ENCODE data around the gene MTRF1L.

The MTRF1L gene

GRCh38 chr6:153023977-153024708 is 21.6 kb upstream of the MTRF1L start:
- no peak overlapping the region for H3K4me3 ChIP-seq (ENCODE audit: low read length)
- no peaks in the 10 kb centered on the region for H3K9me3 ChIP-seq (replicated peaks; ENCODE audit: insufficient read depth, low read length)
- H3K4me1 ChIP-seq (ENCODE audit: low read length): no peaks in the 10 kb centered on the region
- no peak overlapping the region for H3K27ac ChIP-seq (ENCODE audit: low read length)
- H3K4me2 ChIP-seq (ENCODE audit: low read depth, low read length): no peak overlapping the region
- peak; percentile 46 for DNase-seq
- no peak for TF ChIP-seq EZH2phosphoT487 (IDR thresholded peaks at IDR 0.05; ENCODE audit: low read length)
- TF ChIP-seq CTCF (IDR thresholded peaks at IDR 0.05; ENCODE audit: low read length): peak; percentile 60
- H3K9me2 ChIP-seq (replicated peaks; ENCODE audit: insufficient read depth, low read length): no peaks in the 10 kb centered on the region
- H3K36me3 ChIP-seq (replicated peaks; ENCODE audit: insufficient read depth, low read length): no peaks in the 10 kb centered on the region
- H2AFZ ChIP-seq (ENCODE audit: low read length): no peak overlapping the region
- no peak overlapping the region for H3K9ac ChIP-seq (ENCODE audit: low read length)
- no peaks in the 10 kb centered on the region for H4K20me1 ChIP-seq (ENCODE audit: insufficient read depth, low read length)
- no peaks in the 10 kb centered on the region for H3K79me2 ChIP-seq (ENCODE audit: low read length)
- H3F3A ChIP-seq (ENCODE audit: insufficient read depth, low read length): no peaks in the 10 kb centered on the region
- H3K27me3 ChIP-seq (replicated peaks; ENCODE audit: insufficient read depth, low read length): no peaks in the 10 kb centered on the region

- Histone ChIP-seq H3K27me3 (replicated peaks; ENCODE audit: insufficient read depth, low read length) (no peaks in the 10 kb centered on the region), H3K9me2 (replicated peaks; ENCODE audit: insufficient read depth, low read length) (no peaks in the 10 kb centered on the region), H3K27ac (ENCODE audit: low read length) (no peak overlapping the region), H2AFZ (ENCODE audit: low read length) (no peak overlapping the region), H3F3A (ENCODE audit: insufficient read depth, low read length) (no peaks in the 10 kb centered on the region), H3K4me3 (ENCODE audit: low read length) (no peak overlapping the region), H3K9ac (ENCODE audit: low read length) (no peak overlapping the region), H3K36me3 (replicated peaks; ENCODE audit: insufficient read depth, low read length) (no peaks in the 10 kb centered on the region), H3K4me1 (ENCODE audit: low read length) (no peaks in the 10 kb centered on the region), H3K9me3 (replicated peaks; ENCODE audit: insufficient read depth, low read length) (no peaks in the 10 kb centered on the region), H3K4me2 (ENCODE audit: low read depth, low read length) (no peak overlapping the region), H3K79me2 (ENCODE audit: low read length) (no peaks in the 10 kb centered on the region), H4K20me1 (ENCODE audit: insufficient read depth, low read length) (no peaks in the 10 kb centered on the region)
- no peak for TF ChIP-seq EZH2 (optimal IDR thresholded peaks at IDR 0.05; ENCODE audit: low read depth, low read length)
- no peak for TF ChIP-seq EZH2phosphoT487 (IDR thresholded peaks at IDR 0.05; ENCODE audit: low read length)
- TF ChIP-seq CTCF (IDR thresholded peaks at IDR 0.05; ENCODE audit: low read length): no peak
- DNase-seq: no peak
Observed at GRCh38 chr6:153018355-153018754, 15.8 kb upstream of the MTRF1L start.

GRCh38 chr6:153016846-153017245 is 14.3 kb upstream of the MTRF1L start:
- H3K27ac ChIP-seq (ENCODE audit: low read length): no peak overlapping the region
- no peaks in the 10 kb centered on the region for H4K20me1 ChIP-seq (ENCODE audit: insufficient read depth, low read length)
- H3K4me1 ChIP-seq (ENCODE audit: low read length): no peaks in the 10 kb centered on the region
- H3K36me3 ChIP-seq (replicated peaks; ENCODE audit: insufficient read depth, low read length): no peaks in the 10 kb centered on the region
- no peak for DNase-seq
- no peaks in the 10 kb centered on the region for H3K9me3 ChIP-seq (replicated peaks; ENCODE audit: insufficient read depth, low read length)
- H3K9ac ChIP-seq (ENCODE audit: low read length): no peak overlapping the region
- no peak overlapping the region for H3K4me2 ChIP-seq (ENCODE audit: low read depth, low read length)
- H3K27me3 ChIP-seq (replicated peaks; ENCODE audit: insufficient read depth, low read length): no peaks in the 10 kb centered on the region
- no peaks in the 10 kb centered on the region for H3K79me2 ChIP-seq (ENCODE audit: low read length)
- H3F3A ChIP-seq (ENCODE audit: insufficient read depth, low read length): no peaks in the 10 kb centered on the region
- TF ChIP-seq CTCF (IDR thresholded peaks at IDR 0.05; ENCODE audit: low read length): no peak
- H2AFZ ChIP-seq (ENCODE audit: low read length): no peak overlapping the region
- H3K4me3 ChIP-seq (ENCODE audit: low read length): no peak overlapping the region
- H3K9me2 ChIP-seq (replicated peaks; ENCODE audit: insufficient read depth, low read length): no peaks in the 10 kb centered on the region
